ENCODE results near the gene HOXC12.

HOXC12 gene

DNA sequence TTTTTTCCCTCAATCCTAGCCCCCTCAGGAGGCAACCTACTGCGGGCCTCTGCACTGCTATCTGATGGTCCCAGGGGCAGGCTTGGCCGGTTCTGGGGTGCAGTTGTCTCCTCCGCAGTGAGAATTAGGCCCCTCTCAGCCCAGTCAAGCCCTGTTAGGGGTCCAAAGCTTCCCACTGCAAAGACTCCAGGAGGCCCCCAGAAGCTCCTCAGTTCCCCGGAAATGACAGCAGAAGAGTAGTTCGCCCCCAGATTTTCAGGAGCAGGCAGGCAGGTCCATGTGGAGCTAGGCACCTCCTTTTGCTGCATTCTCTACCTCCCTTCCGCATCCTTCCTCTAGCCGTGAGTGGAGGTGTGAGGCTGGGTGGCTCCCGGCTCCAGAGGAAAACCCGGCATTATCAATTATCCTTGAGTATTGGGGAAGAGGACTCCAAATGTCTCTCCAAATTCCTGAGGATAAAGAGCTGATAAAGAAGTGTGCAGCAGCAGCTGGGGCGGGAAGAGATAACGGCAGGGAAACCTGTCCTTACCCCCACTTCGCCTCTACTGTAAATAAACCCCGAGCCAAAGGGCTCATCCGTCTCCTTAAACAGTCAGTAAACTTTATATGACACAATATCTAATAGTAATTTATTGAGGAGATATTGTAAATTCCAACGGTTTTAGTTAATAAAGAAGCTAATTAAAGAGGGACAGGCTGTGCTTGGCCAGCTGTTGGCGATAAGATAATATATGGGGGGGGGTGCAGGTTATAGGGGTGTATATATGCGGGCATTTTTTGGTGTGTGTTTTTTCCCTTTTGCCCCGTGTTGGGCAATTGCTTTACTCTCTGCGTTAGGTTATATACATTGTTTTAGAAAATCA, 641 bp upstream of the HOXC12 start:
- peak overlapping the region; percentile 46 for H3K4me3 ChIP-seq (ENCODE audit: low read depth, low read length)
- no peak for DNase-seq (ENCODE audit: low read depth)
- TF ChIP-seq, protein P1, sequence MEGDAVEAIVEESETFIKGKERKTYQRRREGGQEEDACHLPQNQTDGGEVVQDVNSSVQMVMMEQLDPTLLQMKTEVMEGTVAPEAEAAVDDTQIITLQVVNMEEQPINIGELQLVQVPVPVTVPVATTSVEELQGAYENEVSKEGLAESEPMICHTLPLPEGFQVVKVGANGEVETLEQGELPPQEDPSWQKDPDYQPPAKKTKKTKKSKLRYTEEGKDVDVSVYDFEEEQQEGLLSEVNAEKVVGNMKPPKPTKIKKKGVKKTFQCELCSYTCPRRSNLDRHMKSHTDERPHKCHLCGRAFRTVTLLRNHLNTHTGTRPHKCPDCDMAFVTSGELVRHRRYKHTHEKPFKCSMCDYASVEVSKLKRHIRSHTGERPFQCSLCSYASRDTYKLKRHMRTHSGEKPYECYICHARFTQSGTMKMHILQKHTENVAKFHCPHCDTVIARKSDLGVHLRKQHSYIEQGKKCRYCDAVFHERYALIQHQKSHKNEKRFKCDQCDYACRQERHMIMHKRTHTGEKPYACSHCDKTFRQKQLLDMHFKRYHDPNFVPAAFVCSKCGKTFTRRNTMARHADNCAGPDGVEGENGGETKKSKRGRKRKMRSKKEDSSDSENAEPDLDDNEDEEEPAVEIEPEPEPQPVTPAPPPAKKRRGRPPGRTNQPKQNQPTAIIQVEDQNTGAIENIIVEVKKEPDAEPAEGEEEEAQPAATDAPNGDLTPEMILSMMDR (IDR thresholded peaks at IDR 0.05; ENCODE audit: control insufficient read depth, extremely low read depth, insufficient read depth), result no peak

DNA sequence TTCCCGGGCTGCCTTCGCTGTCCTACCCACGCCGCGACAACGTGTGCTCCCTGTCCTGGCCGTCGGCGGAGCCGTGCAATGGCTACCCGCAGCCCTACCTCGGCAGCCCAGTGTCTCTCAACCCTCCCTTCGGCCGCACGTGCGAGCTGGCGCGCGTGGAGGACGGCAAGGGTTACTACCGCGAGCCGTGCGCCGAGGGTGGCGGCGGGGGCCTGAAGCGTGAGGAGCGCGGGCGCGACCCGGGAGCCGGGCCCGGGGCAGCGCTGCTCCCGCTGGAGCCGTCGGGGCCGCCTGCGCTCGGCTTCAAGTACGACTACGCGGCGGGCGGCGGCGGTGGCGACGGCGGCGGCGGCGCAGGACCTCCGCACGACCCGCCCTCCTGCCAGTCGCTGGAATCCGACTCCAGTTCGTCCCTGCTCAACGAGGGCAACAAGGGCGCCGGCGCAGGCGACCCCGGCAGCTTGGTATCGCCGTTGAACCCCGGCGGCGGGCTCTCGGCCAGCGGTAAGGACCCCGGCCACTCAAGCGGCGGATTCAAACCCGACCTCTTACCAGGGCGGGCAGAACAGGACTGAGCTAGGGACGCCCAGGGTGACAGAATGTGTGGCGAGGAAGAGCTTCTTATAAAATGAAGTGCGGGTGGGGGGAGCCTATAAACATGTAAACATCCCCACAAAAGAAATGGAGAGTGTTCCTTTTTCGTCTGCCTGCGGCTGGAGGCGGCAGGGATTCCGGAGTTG, 503 bp downstream of the HOXC12 start:
- no peak for DNase-seq (ENCODE audit: low read depth)
- TF ChIP-seq, protein P1 (IDR thresholded peaks at IDR 0.05; ENCODE audit: control insufficient read depth, extremely low read depth, insufficient read depth), result no peak
- peak overlapping the region; percentile 46 for H3K4me3 ChIP-seq (ENCODE audit: low read depth, low read length)

DNA sequence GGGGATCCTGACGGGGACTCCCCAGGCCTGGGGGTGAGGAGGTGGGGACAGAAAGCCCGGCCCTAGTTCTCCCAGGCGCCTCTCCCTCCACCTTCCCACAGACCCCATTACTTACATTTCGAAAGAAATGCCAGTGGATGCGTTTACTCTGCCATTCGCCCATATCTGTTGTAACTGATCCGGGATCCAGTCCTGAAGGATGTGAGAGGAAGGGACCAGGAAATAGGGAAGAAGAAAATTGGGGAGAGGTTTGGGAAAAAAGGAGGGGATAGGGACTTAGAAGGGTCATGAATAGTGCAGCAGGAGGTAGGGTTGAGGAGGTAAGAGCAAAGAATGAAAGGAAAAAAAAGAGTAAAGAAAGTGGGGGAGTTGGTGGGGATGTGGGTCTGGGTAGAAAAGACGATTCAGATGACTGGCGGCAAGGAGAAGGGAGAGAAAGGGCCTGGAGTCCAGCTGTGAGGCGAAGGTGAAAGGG, 1.1 kb downstream of the HOXC12 start:
- no peak overlapping the region for H3K4me3 ChIP-seq (ENCODE audit: low read depth, low read length)
- DNase-seq (ENCODE audit: low read depth), result no peak
- TF ChIP-seq, protein P1 (IDR thresholded peaks at IDR 0.05; ENCODE audit: control insufficient read depth, extremely low read depth, insufficient read depth), result no peak

DNA sequence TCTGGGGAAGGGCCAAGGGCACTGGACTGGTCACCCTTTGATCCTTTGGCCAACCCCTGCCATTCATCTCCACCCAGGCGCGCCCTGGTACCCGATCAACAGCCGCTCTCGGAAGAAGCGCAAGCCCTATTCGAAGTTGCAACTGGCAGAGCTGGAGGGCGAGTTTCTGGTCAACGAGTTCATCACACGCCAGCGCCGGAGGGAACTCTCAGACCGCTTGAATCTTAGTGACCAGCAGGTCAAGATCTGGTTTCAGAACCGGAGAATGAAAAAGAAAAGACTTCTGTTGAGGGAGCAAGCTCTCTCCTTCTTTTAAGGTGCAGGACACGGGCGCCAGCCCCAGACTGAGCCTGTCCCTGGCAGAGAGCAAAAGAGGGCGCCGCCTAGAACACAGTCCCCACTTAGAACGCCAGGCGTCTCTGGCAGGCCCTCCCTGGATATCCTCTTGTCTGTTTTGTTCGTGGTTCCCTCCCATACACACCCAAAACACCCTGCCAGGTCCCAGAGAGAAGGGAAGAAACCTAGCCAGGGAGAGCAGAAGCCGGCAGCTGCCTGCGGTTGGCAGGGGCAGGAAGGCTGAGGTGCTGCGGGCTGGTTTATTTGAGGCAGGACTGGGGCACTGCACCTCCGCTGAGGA, 1.7 kb downstream of the HOXC12 start:
- TF ChIP-seq, protein P1 (IDR thresholded peaks at IDR 0.05; ENCODE audit: control insufficient read depth, extremely low read depth, insufficient read depth), result no peak
- no peak overlapping the region for H3K4me3 ChIP-seq (ENCODE audit: low read depth, low read length)
- DNase-seq (ENCODE audit: low read depth), result no peak

DNA sequence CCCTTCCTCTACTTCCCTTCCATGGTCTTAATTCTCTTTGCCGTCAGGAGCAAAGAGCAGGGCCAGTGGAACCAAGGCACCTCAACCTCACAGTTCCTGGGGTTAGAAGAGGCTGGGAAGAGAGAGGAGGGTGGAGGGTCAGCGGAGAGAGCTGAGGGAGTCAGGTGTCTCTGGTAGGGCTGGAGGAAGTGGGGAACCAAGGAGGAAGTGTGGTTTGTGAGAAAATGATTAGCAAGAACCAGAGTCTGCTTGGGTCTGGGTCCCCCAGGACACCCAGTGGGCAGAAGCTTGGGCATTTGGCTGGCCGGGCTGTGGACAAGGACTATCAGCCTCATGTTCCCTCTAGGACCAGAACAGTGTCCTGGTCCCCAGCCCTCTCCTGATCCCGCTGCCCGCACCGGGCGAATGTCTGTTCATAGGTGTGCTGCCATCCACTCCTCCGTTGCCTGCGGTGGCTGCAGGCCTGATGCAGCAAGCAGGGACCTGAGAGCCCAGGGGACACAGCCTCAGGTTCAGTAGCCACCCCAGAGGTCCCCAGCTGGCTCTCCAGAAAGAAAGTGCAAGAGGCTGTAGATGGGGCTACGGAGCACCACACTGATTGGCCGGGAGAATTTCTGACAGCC, 2.3 kb downstream of the HOXC12 start:
- DNase-seq (ENCODE audit: low read depth), result no peak
- H3K4me3 ChIP-seq (ENCODE audit: low read depth, low read length), result no peak overlapping the region
- TF ChIP-seq, protein P1 (IDR thresholded peaks at IDR 0.05; ENCODE audit: control insufficient read depth, extremely low read depth, insufficient read depth), result no peak

DNA sequence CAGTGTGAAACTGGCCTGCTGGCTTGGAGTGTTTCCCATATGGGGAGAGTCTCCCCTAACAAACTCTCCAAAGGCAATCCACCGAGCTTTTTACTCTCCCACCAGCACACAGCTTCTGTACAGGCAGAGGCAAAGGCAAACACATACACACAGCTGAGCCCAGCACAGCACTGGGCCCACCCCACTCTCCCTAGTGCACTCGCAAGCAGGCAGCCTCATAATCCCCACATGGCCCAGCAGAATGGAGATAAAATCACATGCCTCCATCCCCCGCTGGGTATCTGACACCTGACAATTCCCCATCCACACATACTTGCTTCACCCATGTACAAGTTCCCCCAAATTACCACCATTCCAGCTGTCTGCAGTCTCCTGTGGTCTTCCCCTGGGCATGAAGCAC, 3.4 kb downstream of the HOXC12 start:
- DNase-seq (ENCODE audit: low read depth), result no peak
- TF ChIP-seq, protein P1 (IDR thresholded peaks at IDR 0.05; ENCODE audit: control insufficient read depth, extremely low read depth, insufficient read depth), result no peak
- no peak overlapping the region for H3K4me3 ChIP-seq (ENCODE audit: low read depth, low read length)
